Heart right ventricle (tissue), 16 donors: ENCODE measurements around the gene CREBBP. TPM values are rescaled to one million over a fixed set of nuclear protein-coding genes. Genes with fewer than 3 reads are reported as not detected.

Experiments
- ATAC-seq, 8 donors: fragments of 200-7000 bp; cut with Tn5 transposase; one replicate each; pipeline ENCODE4 v1.9.1; 2020; ENCODE audit warnings: mild to moderate bottlenecking in 8 of 8, moderate library complexity in 8 of 8, moderate number of reproducible peaks in 1 of 8
- DNase-seq, 2 donors: peaks; one replicate each; pipeline ENCODE4 v3.0.0-alpha.2; 2020
- H3K27ac ChIP-seq, 10 donors: fragments of 200-600 bp; sonication (generic) in 2 of 10; one replicate each; pipeline versions ENCODE4 v1.5.0 to v1.8.0; 2020 to 2022; ENCODE audit warnings: mild to moderate bottlenecking in 3 of 10
- H3K27me3 ChIP-seq, 7 donors: fragments of 200-600 bp; one replicate each; pipeline ENCODE4 v1.8.0; 2021 to 2022; ENCODE audit warnings: mild to moderate bottlenecking in 2 of 7
- H3K36me3 ChIP-seq, 9 donors: fragments of 200-600 bp; sonication (generic) in 1 of 9; one replicate each; pipeline versions ENCODE4 v1.5.0 to v1.8.0; 2020 to 2022; ENCODE audit warnings: mild to moderate bottlenecking in 2 of 9
- H3K4me1 ChIP-seq, 9 donors: fragments of 200-600 bp; sonication (generic) in 1 of 9; one replicate each; pipeline versions ENCODE4 v1.5.0 to v1.8.0; 2020 to 2022; ENCODE audit warnings: mild to moderate bottlenecking in 4 of 9
- H3K4me3 ChIP-seq, 10 donors: fragments of 200-600 bp; sonication (generic) in 2 of 10; one replicate each; pipeline versions ENCODE4 v1.5.0 to v1.8.0; 2020 to 2022; ENCODE audit warnings: mild to moderate bottlenecking in 7 of 10, moderate library complexity in 2 of 10
- H3K9me3 ChIP-seq, 11 donors: fragments of 200-600 bp in 10 of 11; sonication (generic) in 2 of 11; one replicate each; pipeline versions ENCODE4 v1.5.0 to v1.8.0; 2013 to 2022; ENCODE audit warnings: mild to moderate bottlenecking in 2 of 11, control low read depth in 1 of 11, moderate library complexity in 1 of 11
- CTCF ChIP-seq, 9 donors: fragments of 200-600 bp; sonication (generic) in 2 of 9; IDR thresholded peaks; one replicate each; pipeline versions ENCODE4 v1.5.0 to v1.8.0; 2021 to 2022; ENCODE audit warnings: antibody characterized with exemption in 9 of 9, mild to moderate bottlenecking in 5 of 9, moderate library complexity in 1 of 9
- WGBS, 2 donors: extraction: QIAGEN DNeasy Blood & Tissue Kit; methylation state at CpG; one replicate each; pipeline ENCODE4 v1.1.7; 2013; ENCODE audit warnings: inconsistent platforms in 1 of 2; 5-methylcytosine and 5-hydroxymethylcytosine counted together
- intact Hi-C, 10 donors: fragments of 100-400 bp; cut with DNase I; formaldehyde crosslinking; loops; one replicate each; pipeline versions ENCODE4 v1.11.1 to v1.14.2; 2022
- polyA plus RNA-seq, 2 donors: library from polyadenylated mRNA; stranded (reverse); fragments of 200-250 nt; gene quantifications; one replicate each; pipeline ENCODE4 v1.2.3, GENCODE V29; 2013
- total RNA-seq, 10 donors: library from RNA; stranded (reverse); fragmentation: NEBNext Ultra II Directional in 3 of 10; extraction: Animal tissue kit (Norgen Biotek cat#: 25700) in 3 of 10; gene quantifications; one replicate each; pipeline versions ENCODE4 v1.2.1 to v1.2.4, GENCODE V29; 2021 to 2023
- donor health status: Arrhythmogenic right ventricular cardiomyopathy.
- donor health status: ischemic (EF 13 %, LVEDD 7.1; RV severe dilation, severe dysfunction).
- donor health status: healthy with polysubstance abuse.
- donor health status: DM: no; HTN: yes; CAD: no.
- donor health status: DM: no; HTN: no; CAD: no.
- donor health status: ischemic (EF 25% LVEDD 6.9; RV normal size, moderate dysfunction).
- donor health status: ischemic (EF 25% LVEDD 5.7; RV mildly dilated, moderate dysfunction).
- donor health status: healthy.
- donor health status: DM: yes; HTN: yes; CAD: no.
- donor health status: Ischemic cardiomyopathy.
- donor health status: ischemic (EF 35%, LVEDD 5.7; RV mildly dilated, moderate dysfunction).
- donor health status: nonischemic (EF 11% LVEDD 7.7; RV severe dilation, severe dysfunction).
- donor health status: DM: yes; HTN: yes; CAD: no.
- donor health status: PGD.
- donor health status: ischemic (EF 29% LVEDD 5.4; RV normal size, mild dysfunction).
- donor health status: nonischemic (EF 23%, LVEDD 6.1; RV moderate dilation, normal function).

Gene CREBBP
- total and polyA plus RNA-seq, 12 donors, result 6.3 to 51.5 (median 41.0) TPM

GRCh38 chr16:3780570-3780969 lies 99.9 kb downstream of the CREBBP start:
- WGBS, 2 donors, result 45% methylated on average over 6 of the region's 6 CpGs
- Histone ChIP-seq H3K27ac (no peak overlapping the region), H3K4me3 (no peak overlapping the region), H3K27me3 (no peaks in the 10 kb centered on the region), H3K4me1 (peaks cover 0 to 15% (median 4%) of the 10 kb centered on the region in 9 donors), H3K36me3 (peaks cover 0 to 97% (median 54%) of the 10 kb centered on the region in 9 donors), H3K9me3 (no peaks in the 10 kb centered on the region)
- DNase-seq (no peak), ATAC-seq (peak in 2 of 8 donors; percentile 34 to 48)
- peak in 1 of 9 donors; percentile 23 for TF ChIP-seq CTCF (IDR thresholded peaks at IDR 0.05)
- intact Hi-C loops, result loop anchor here in 3 of 10 donors (5.0 to 10.0 kb wide), 2 partner anchors 94 to 97 kb away; no protein-coding TSS in a partner anchor

GRCh38 chr16:3776316-3776715 lies 104.2 kb downstream of the CREBBP start:
- intact Hi-C loops, result loop anchor here in 3 of 10 donors (5.0 to 10.0 kb wide), 2 partner anchors 98 to 101 kb away; no protein-coding TSS in a partner anchor
- H3K27me3 ChIP-seq, result no peaks in the 10 kb centered on the region
- DNase-seq (no peak), ATAC-seq (no peak)
- TF ChIP-seq CTCF (IDR thresholded peaks at IDR 0.05), result no peak
- H3K27ac ChIP-seq, result no peak overlapping the region
- H3K4me1 ChIP-seq, result peaks cover 6 to 46% (median 30%) of the 10 kb centered on the region in 9 donors
- WGBS, 2 donors, result 59 to 62% methylated on average over 4 of the region's 4 CpGs
- H3K4me3 ChIP-seq, result no peak overlapping the region
- peaks cover 0 to 99% (median 49%) of the 10 kb centered on the region in 9 donors for H3K36me3 ChIP-seq
- H3K9me3 ChIP-seq, result no peaks in the 10 kb centered on the region

- Histone ChIP-seq H3K4me1 (peaks cover 6 to 47% (median 30%) of the 10 kb centered on the region in 9 donors), H3K9me3 (no peaks in the 10 kb centered on the region), H3K27me3 (no peaks in the 10 kb centered on the region), H3K4me3 (no peak overlapping the region), H3K27ac (peak overlapping the region in 5 of 10 donors; percentile 26 to 58 (median 41)), H3K36me3 (peaks cover 0 to 99% (median 46%) of the 10 kb centered on the region in 9 donors)
- peak in 7 of 8 donors; percentile 32 to 80 (median 54) for ATAC-seq
- intact Hi-C loops, result loop anchor here in 5 of 10 donors (5.0 to 10.0 kb wide), 2 partner anchors 100 to 102 kb away; no protein-coding TSS in a partner anchor
- no peak for TF ChIP-seq CTCF (IDR thresholded peaks at IDR 0.05)
- DNase-seq, result no peak
- WGBS, 2 donors, result 58 to 65% methylated on average over 6 of the region's 6 CpGs
Observed at GRCh38 chr16:3774819-3775218, 105.7 kb downstream of the CREBBP start.

- DNase-seq, result peak; percentile 52 to 81
- intact Hi-C loops, result loop anchor here in 3 of 10 donors (5.0 to 10.0 kb wide), 2 partner anchors 101 to 103 kb away; no protein-coding TSS in a partner anchor
- peak; percentile 57 to 95 (median 86) for ATAC-seq
- no peak for TF ChIP-seq CTCF (IDR thresholded peaks at IDR 0.05)
- Histone ChIP-seq H3K27ac (peak overlapping the region in 6 of 10 donors; percentile 4 to 58 (median 34)), H3K4me3 (no peak overlapping the region), H3K4me1 (peaks cover 6 to 47% (median 30%) of the 10 kb centered on the region in 9 donors), H3K9me3 (no peaks in the 10 kb centered on the region), H3K36me3 (peaks cover 0 to 99% (median 49%) of the 10 kb centered on the region in 9 donors), H3K27me3 (no peaks in the 10 kb centered on the region)
- 20 to 38% methylated on average over 6 of the region's 6 CpGs for WGBS, 2 donors
Observed at GRCh38 chr16:3774156-3774767, 106.3 kb downstream of the CREBBP start.
